ENCODE results near the gene TPCN1. TPM values are rescaled to one million over a fixed set of nuclear protein-coding genes. Genes with fewer than 3 reads are reported as not detected.
A peak's percentile ranks its signal among the peaks of the same experiment; 100 is the strongest.

TPCN1 gene
- total and polyA plus RNA-seq, 3 experiments from 2014 or later: 10.1 to 24.1 (median 21.3) TPM

- Mint-ChIP-seq H3K27ac (peak overlapping the region in 4 of 8 donors; percentile 29 to 76 (median 54)), H3K4me1 (peaks cover 33 to 70% (median 40%) of the 10 kb centered on the region in 3 donors), H3K27me3 (no peaks in the 10 kb centered on the region), H3K4me3 (peak overlapping the region; percentile 13 to 98 (median 94)), H3K9me3 (no peaks in the 10 kb centered on the region), H3K36me3 (peaks cover 6 to 52% (median 19%) of the 10 kb centered on the region in 3 donors)
- DNase-seq: no peak
- Histone ChIP-seq H3K27ac (ENCODE audit: low read depth, low read length) (no peak overlapping the region), H3K4me3 (ENCODE audit: low read length) (peak overlapping the region; percentile 78), H3K27me3 (ENCODE audit: insufficient read depth, low read length, poor library complexity, severe bottlenecking) (no peaks in the 10 kb centered on the region), H3K9me3 (ENCODE audit: low read length) (no peaks in the 10 kb centered on the region), H3K4me1 (ENCODE audit: insufficient read depth, low read length) (peaks cover 22% of the 10 kb centered on the region), H3K36me3 (ENCODE audit: insufficient read depth, low read length) (peaks cover 4% of the 10 kb centered on the region)
- CTCF ChIA-PET: interaction anchor here (0.5 kb wide), 1 partner anchor 130 kb away, joined by 4 read pairs; no protein-coding TSS in a partner anchor
- POLR2A ChIA-PET: no interaction called here
These were observed 111.6 kb downstream of the TPCN1 start for GRCh38 chr12:113332688-113333417.

- H3K27ac Mint-ChIP-seq: peak overlapping the region in 2 of 8 donors; percentile 29 to 39
- POLR2A ChIA-PET: no interaction called here
These were observed 112.1 kb downstream of the TPCN1 start for GRCh38 chr12:113333418-113333750.

GRCh38 chr12:113333877-113334785 lies 112.9 kb downstream of the TPCN1 start:
- no peaks in the 10 kb centered on the region for H3K9me3 Mint-ChIP-seq

More at GRCh38 chr12:113333418-113333750, 112.1 kb downstream of the TPCN1 start:
- DNase-seq: no peak
- Mint-ChIP-seq H3K4me3 (peak overlapping the region in 6 of 7 donors; percentile 93 to 98 (median 95)), H3K4me1 (peaks cover 33 to 66% (median 40%) of the 10 kb centered on the region in 3 donors), H3K36me3 (peaks cover 6 to 49% (median 17%) of the 10 kb centered on the region in 3 donors), H3K27me3 (no peaks in the 10 kb centered on the region), H3K9me3 (no peaks in the 10 kb centered on the region)
- no peaks in the 10 kb centered on the region for H3K27me3 ChIP-seq (ENCODE audit: insufficient read depth, low read length, poor library complexity, severe bottlenecking)
- H3K4me1 ChIP-seq (ENCODE audit: insufficient read depth, low read length): peaks cover 22% of the 10 kb centered on the region
- no peak overlapping the region for H3K27ac ChIP-seq (ENCODE audit: low read depth, low read length)
- H3K4me3 ChIP-seq (ENCODE audit: low read length): peak overlapping the region; percentile 78
- no peaks in the 10 kb centered on the region for H3K9me3 ChIP-seq (ENCODE audit: low read length)
- H3K36me3 ChIP-seq (ENCODE audit: insufficient read depth, low read length): peaks cover 4% of the 10 kb centered on the region
- CTCF ChIA-PET: interaction anchor here (0.5 kb wide), 1 partner anchor 130 kb away, joined by 4 read pairs; no protein-coding TSS in a partner anchor

GRCh38 chr12:113334786-113335539 lies 113.7 kb downstream of the TPCN1 start, which contains the start of gene SLC8B1:
Gene SLC8B1 (minus strand): TSS chr12:113335109. CDS start chr12:113332878, 2,231 bp downstream.
- Histone ChIP-seq H3K27me3 (ENCODE audit: insufficient read depth, low read length, poor library complexity, severe bottlenecking) (no peaks in the 10 kb centered on the region), H3K36me3 (ENCODE audit: insufficient read depth, low read length) (peaks cover 4% of the 10 kb centered on the region), H3K9me3 (ENCODE audit: low read length) (no peaks in the 10 kb centered on the region), H3K4me3 (ENCODE audit: low read length) (peak within 1 kb of the TSS; percentile 78), H3K4me1 (ENCODE audit: insufficient read depth, low read length) (peaks cover 22% of the 10 kb centered on the region), H3K27ac (ENCODE audit: low read depth, low read length) (peak within 1 kb of the TSS; percentile 57)
- Mint-ChIP-seq H3K27me3 (peaks cover 0 to 4% of the 10 kb centered on the region in 2 donors), H3K27ac (peak within 1 kb of the TSS; percentile 65 to 97 (median 89)), H3K4me1 (peaks cover 30 to 53% (median 35%) of the 10 kb centered on the region in 3 donors), H3K9me3 (no peaks in the 10 kb centered on the region), H3K36me3 (peaks cover 6 to 35% (median 13%) of the 10 kb centered on the region in 3 donors), H3K4me3 (peak within 1 kb of the TSS; percentile 93 to 99 (median 95))
- peak; percentile 70 to 89 (median 77) for DNase-seq
- CTCF ChIA-PET: interaction anchor here (0.7 to 1.0 kb wide), 6 partner anchors 9 to 156 kb away, joined by 3 read pairs; partner anchors contain the start of genes DDX54 and RITA1
- POLR2A ChIA-PET: interaction anchor here (0.6 to 1.0 kb wide), 4 partner anchors 8 to 432 kb away, joined by 3 to 7 read pairs (median 3); partner anchors contain the start of gene PLBD2

More at GRCh38 chr12:113333877-113334785, 112.9 kb downstream of the TPCN1 start:
- peaks cover 6 to 43% (median 15%) of the 10 kb centered on the region in 3 donors for H3K36me3 Mint-ChIP-seq
- Histone ChIP-seq H3K9me3 (ENCODE audit: low read length) (no peaks in the 10 kb centered on the region), H3K27me3 (ENCODE audit: insufficient read depth, low read length, poor library complexity, severe bottlenecking) (no peaks in the 10 kb centered on the region), H3K4me3 (ENCODE audit: low read length) (peak overlapping the region; percentile 78), H3K36me3 (ENCODE audit: insufficient read depth, low read length) (peaks cover 4% of the 10 kb centered on the region), H3K4me1 (ENCODE audit: insufficient read depth, low read length) (peaks cover 22% of the 10 kb centered on the region), H3K27ac (ENCODE audit: low read depth, low read length) (peak overlapping the region; percentile 57)
- peak overlapping the region; percentile 65 to 97 (median 89) for H3K27ac Mint-ChIP-seq
- peaks cover 0 to 4% of the 10 kb centered on the region in 2 donors for H3K27me3 Mint-ChIP-seq
- POLR2A ChIA-PET: interaction anchor here (0.6 to 1.0 kb wide), 3 partner anchors 21 to 431 kb away, joined by 3 to 7 read pairs (median 3); partner anchors contain the start of gene PLBD2
- H3K4me3 Mint-ChIP-seq: peak overlapping the region; percentile 93 to 99 (median 95)
- peaks cover 33 to 61% (median 40%) of the 10 kb centered on the region in 3 donors for H3K4me1 Mint-ChIP-seq
- peak in 2 of 5 donors; percentile 13 to 53 for DNase-seq
- CTCF ChIA-PET: interaction anchor here (0.9 to 1.0 kb wide), 4 partner anchors 18 to 149 kb away, joined by 3 read pairs; partner anchors contain the start of genes DDX54 and RITA1

- H3K9me3 Mint-ChIP-seq: no peaks in the 10 kb centered on the region
- Histone ChIP-seq H3K4me3 (ENCODE audit: low read length) (no peak overlapping the region), H3K27me3 (ENCODE audit: insufficient read depth, low read length, poor library complexity, severe bottlenecking) (no peaks in the 10 kb centered on the region), H3K4me1 (ENCODE audit: insufficient read depth, low read length) (peaks cover 5% of the 10 kb centered on the region), H3K27ac (ENCODE audit: low read depth, low read length) (no peak overlapping the region), H3K9me3 (ENCODE audit: low read length) (no peaks in the 10 kb centered on the region), H3K36me3 (ENCODE audit: insufficient read depth, low read length) (no peaks in the 10 kb centered on the region)
- peaks cover 0 to 6% of the 10 kb centered on the region in 2 donors for H3K27me3 Mint-ChIP-seq
- no peak for DNase-seq
- H3K4me1 Mint-ChIP-seq: peaks cover 3 to 14% (median 6%) of the 10 kb centered on the region in 3 donors
- ChIA-PET POLR2A (no interaction called here), CTCF (no interaction called here)
- peaks cover 0 to 2% (median 0%) of the 10 kb centered on the region in 3 donors for H3K36me3 Mint-ChIP-seq
- H3K4me3 Mint-ChIP-seq: no peak overlapping the region
- no peak overlapping the region for H3K27ac Mint-ChIP-seq
These were observed 118.3 kb downstream of the TPCN1 start for GRCh38 chr12:113339540-113339939.

- no peak overlapping the region for H3K4me3 Mint-ChIP-seq
- CTCF ChIA-PET: interaction anchor here (1.0 kb wide), 1 partner anchor 18 kb away, joined by 4 read pairs; the partner anchor contains the start of gene PLBD2
- POLR2A ChIA-PET: no interaction called here
- Histone ChIP-seq H3K27me3 (ENCODE audit: insufficient read depth, low read length, poor library complexity, severe bottlenecking) (no peaks in the 10 kb centered on the region), H3K4me1 (ENCODE audit: insufficient read depth, low read length) (peaks cover 5% of the 10 kb centered on the region), H3K27ac (ENCODE audit: low read depth, low read length) (no peak overlapping the region), H3K36me3 (ENCODE audit: insufficient read depth, low read length) (no peaks in the 10 kb centered on the region), H3K4me3 (ENCODE audit: low read length) (no peak overlapping the region), H3K9me3 (ENCODE audit: low read length) (no peaks in the 10 kb centered on the region)
- DNase-seq: no peak
- H3K4me1 Mint-ChIP-seq: peaks cover 2 to 12% (median 4%) of the 10 kb centered on the region in 3 donors
- no peaks in the 10 kb centered on the region for H3K36me3 Mint-ChIP-seq
- no peaks in the 10 kb centered on the region for H3K9me3 Mint-ChIP-seq
- H3K27me3 Mint-ChIP-seq: peaks cover 0 to 6% of the 10 kb centered on the region in 2 donors
- no peak overlapping the region for H3K27ac Mint-ChIP-seq
These were observed 118.8 kb downstream of the TPCN1 start for GRCh38 chr12:113340061-113340460.

- ChIA-PET CTCF (no interaction called here), POLR2A (no interaction called here)
- Mint-ChIP-seq H3K9me3 (no peaks in the 10 kb centered on the region), H3K4me3 (no peak overlapping the region), H3K27ac (no peak overlapping the region), H3K4me1 (no peaks in the 10 kb centered on the region), H3K36me3 (no peaks in the 10 kb centered on the region), H3K27me3 (peaks cover 0 to 6% of the 10 kb centered on the region in 2 donors)
- H3K4me1 ChIP-seq (ENCODE audit: insufficient read depth, low read length): no peaks in the 10 kb centered on the region
- H3K4me3 ChIP-seq (ENCODE audit: low read length): no peak overlapping the region
- no peak for DNase-seq
- no peaks in the 10 kb centered on the region for H3K9me3 ChIP-seq (ENCODE audit: low read length)
- no peak overlapping the region for H3K27ac ChIP-seq (ENCODE audit: low read depth, low read length)
- no peaks in the 10 kb centered on the region for H3K27me3 ChIP-seq (ENCODE audit: insufficient read depth, low read length, poor library complexity, severe bottlenecking)
- no peaks in the 10 kb centered on the region for H3K36me3 ChIP-seq (ENCODE audit: insufficient read depth, low read length)
These were observed 120.3 kb downstream of the TPCN1 start for GRCh38 chr12:113341535-113341934.

All from CD8-positive, alpha-beta memory T cell (primary cell).